HG03095 (cell line): Measurements from ENCODE around the gene P2RX3.

ENCODE experiments used
- ATAC-seq: cut with Tn5 transposase; IDR thresholded peaks from one replicate; pipeline ENCODE4 v1.9.1; 2021; ENCODE audit warnings: moderate library complexity; ENCODE audit not compliant: unreplicated experiment

Gene P2RX3

DNA sequence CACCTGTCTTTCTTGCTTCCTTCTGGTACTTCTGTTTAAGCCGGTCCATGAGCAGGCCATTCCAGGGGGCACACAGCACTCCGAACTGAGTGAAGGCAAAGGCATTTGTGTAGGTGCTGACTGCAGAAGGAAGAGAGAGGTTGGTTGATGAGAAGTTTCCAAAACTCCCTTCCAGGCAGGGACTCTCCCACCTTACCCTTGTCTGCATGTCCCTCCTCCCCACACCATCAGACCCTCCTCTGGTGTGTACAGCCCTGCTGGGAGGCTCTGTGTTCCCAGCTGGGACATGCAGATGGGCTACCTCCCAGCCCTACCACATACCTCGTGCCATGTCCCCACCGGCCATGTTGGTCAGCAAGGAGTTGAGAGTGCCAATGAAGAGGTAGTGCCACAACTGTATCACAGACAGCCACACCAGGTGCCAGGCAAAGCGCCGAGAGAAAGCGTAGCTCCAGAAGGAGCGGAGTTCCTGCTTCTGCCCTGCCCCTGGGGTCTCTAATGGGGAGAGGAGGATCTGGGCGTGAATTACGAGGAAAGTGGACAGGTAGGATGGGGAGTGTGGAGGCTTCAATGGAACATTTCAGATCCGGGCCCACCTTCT lies 76.6 kb downstream of the P2RX3 start:
- no peak for ATAC-seq

DNA sequence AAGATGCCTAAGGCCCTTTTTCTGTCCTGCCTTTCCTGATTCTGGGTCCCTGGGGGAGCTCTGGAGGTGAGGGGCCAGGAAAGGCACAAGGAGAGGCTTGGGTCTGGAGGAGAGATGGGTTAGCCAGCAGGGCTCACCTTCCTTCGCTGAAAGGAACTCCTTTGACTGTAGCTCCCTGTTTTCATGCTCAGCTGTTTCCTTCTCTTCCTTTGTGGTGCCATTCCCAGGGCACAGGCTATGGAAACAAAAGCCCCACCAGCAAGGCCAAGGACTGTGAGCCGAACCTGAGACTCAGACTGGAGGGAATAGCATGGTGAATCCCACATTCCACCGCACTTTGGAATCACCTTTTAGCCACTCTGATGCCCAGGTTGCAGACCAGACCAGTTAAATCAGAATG lies 78.3 kb downstream of the P2RX3 start:
- no peak for ATAC-seq

DNA sequence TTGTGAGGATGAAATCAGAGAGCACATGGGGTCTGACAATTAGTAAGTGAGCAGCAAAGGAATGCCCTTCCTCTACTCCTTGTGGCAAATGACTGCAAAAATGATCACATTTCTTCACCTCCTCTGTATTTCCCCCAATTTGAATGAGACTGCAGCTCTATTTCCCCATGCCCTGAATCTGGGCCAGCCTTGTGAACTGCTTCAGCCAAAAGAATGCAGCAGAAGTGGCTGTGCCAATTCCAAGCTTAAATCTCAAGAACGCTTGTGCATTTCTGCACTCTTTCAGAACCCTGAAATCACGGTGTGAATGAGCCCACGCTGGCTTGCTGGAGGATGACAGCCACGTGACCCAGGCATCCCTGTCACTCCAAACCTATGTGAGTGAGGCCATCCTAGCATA lies 78.9 kb downstream of the P2RX3 start:
- no peak for ATAC-seq

DNA sequence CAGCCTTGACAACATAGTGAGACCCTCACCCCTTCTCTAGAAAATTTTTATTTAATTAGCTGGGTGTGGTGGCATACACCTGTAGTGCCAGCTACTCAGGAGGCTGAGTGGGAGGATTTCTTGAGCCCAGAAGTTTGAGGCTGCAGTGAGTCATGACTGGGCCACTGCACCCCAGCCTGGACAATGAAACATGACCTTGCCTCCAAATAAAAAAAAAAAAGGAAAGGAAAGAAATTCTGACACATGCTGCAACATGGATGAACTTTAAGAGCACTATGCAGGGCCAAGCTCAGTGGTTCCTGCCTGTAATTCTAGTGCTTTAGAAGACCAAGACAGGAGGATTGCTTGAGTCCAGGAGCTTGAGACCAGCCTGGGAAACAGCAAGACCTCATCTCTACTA lies 80.0 kb downstream of the P2RX3 start:
- no peak for ATAC-seq

DNA sequence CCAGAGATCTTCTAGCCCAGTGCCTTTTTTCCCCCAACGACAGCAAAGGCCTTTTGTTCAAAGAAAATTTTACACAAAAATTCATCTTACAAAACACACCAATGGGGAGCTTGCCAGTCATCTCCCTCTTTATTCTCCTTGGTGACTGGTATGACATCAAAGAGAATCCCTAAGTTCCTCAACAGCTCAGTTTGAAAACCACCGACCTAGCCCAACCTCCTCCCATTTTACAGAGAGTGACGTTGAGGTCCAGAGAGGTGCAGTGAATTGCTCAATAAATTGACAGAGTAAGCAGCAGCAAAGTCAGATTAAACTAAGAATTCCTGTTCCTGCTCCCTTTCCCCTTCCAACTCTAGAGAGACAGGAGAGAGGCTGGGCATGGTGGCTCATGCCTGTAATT lies 81.0 kb downstream of the P2RX3 start:
- no peak for ATAC-seq

DNA sequence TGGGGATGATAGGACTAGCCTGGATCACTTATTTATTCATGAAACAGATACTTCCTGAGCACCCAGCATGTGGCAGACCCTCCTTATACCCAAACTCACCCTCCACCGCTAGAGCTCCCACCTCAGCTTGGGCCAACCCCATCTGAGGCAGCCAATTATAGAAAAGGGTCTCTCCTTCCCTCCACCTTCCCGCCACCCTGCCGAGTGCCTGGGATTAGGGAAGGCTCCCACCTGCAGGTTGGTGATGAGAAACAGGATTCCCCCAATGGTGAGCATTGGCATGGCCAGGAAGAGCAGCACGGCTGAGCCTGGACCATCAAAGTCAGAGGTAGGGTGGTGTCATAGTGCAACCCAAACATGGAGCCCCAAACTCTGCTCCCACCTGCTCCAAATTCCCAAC lies 82.9 kb downstream of the P2RX3 start:
- no peak for ATAC-seq

DNA sequence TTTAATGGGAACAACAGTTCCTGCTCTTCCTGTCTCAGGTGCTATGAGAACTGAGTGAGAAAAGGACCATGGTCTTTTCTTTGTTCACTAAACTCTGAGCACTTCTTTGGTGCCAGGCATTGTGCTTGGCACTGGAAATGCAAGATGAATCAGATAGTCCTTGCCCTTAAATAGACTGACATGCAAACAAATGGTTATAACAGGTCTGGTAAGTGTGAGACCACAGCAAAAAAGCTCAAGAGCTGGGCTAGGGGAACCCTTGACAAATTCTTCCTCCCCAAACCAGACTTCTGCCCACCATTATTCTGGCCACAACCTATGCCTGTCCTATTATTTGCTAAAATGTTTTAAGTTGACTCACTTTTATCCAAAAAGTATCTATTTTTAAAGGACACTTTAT lies 83.7 kb downstream of the P2RX3 start:
- ATAC-seq: no peak
